HCT116 (cell line): ENCODE data around the gene ZBTB20. TPM values are rescaled to one million over a fixed set of nuclear protein-coding genes. Genes with fewer than 3 reads are reported as not detected.

Experiments used
- ATAC-seq: fragments of 200-7000 bp; cut with Tn5 transposase; 2 replicates; pipeline ENCODE4 v1.9.1; 2020; ENCODE audit warnings: mild to moderate bottlenecking, moderate library complexity
- BruUV-seq: library from RNA; stranded (reverse); fragments of 400-500 nt; replicated peaks from 2 replicates; lab custom pipeline; 2021; lab: Mats Ljungman, UMichigan
- CTCF ChIA-PET: fragments of 300-600 bp; sonication (Branson Sonifier 250); formaldehyde crosslinking; loops from one replicate; lab custom pipeline; 2021; ENCODE audit warnings: antibody characterized with exemption; lab: Charles Lee
- POLR2A ChIA-PET: fragments of 300-600, 350-600 bp; sonication (Branson Sonifier 250); formaldehyde crosslinking; loops from one replicate; lab custom pipeline; 2021; ENCODE audit warnings: antibody characterized with exemption; lab: Charles Lee
- RAD21 ChIA-PET, 2 experiments: fragments of 300-600 bp; sonication (Branson Sonifier 250); formaldehyde crosslinking; loops; one replicate each; lab custom pipeline; 2023; ENCODE audit warnings: low total read pairs in 2 of 2; ENCODE audit not compliant: uncharacterized antibody in 2 of 2, unreplicated experiment in 2 of 2, low non-redundant PET in 1 of 2; lab: Charles Lee
- DNase-seq: peaks from one replicate; pipeline ENCODE4 v3.0.0-alpha.2; 2010; ENCODE audit warnings: low read depth, low spot score
- H2AFZ ChIP-seq: fragments of 200-600 bp; shearing (Covaris generic), sonication (generic); 2 replicates; pipeline ENCODE4 v1.6.1; 2017; ENCODE audit warnings: low read depth, mixed run types, mixed read lengths, antibody characterized with exemption, low read length; ENCODE audit not compliant: poor library complexity, severe bottlenecking
- H3K27ac ChIP-seq: 2 replicates; pipeline ENCODE4 v1.5.1; 2012; ENCODE audit warnings: low read depth, low read length
- H3K27me3 ChIP-seq: fragments of 200-600 bp; sonication (generic); 2 replicates; pipeline ENCODE4 v1.6.1; 2016; ENCODE audit warnings: mixed run types, low read length, mixed read lengths; ENCODE audit not compliant: insufficient read depth
- H3K36me3 ChIP-seq, 2 experiments: fragments of 200-500 bp in 1 of 2; fragments of 200-600 bp in 1 of 2; sonication (Bioruptor generic) in 1 of 2; sonication (generic) in 1 of 2; 2 replicates each; pipeline versions ENCODE4 v1.5.1 to v1.6.1; 2014 to 2016; ENCODE audit warnings: low read length in 2 of 2, inconsistent platforms in 1 of 2, mixed read lengths in 1 of 2, mixed run types in 1 of 2; ENCODE audit not compliant: insufficient read depth in 2 of 2, control insufficient read depth in 1 of 2
- H3K4me1 ChIP-seq, 2 experiments: fragments of 200-600 bp in 1 of 2; sonication (generic) in 1 of 2; 2 replicates each; pipeline versions ENCODE4 v1.5.1 to v1.6.1; 2012 to 2017; ENCODE audit warnings: low read length in 2 of 2, inconsistent platforms in 1 of 2, mild to moderate bottlenecking in 1 of 2, mixed read lengths in 1 of 2, mixed run types in 1 of 2, moderate library complexity in 1 of 2; ENCODE audit not compliant: insufficient read depth in 2 of 2, control insufficient read depth in 1 of 2
- H3K4me2 ChIP-seq: fragments of 200-600 bp; sonication (generic); 2 replicates; pipeline ENCODE4 v1.6.1; 2017; ENCODE audit warnings: mixed run types, low read length, mixed read lengths
- H3K4me3 ChIP-seq, 2 experiments: fragments of 200-600 bp in 1 of 2; sonication (generic) in 1 of 2; replicated peaks in 1 of 2; 2 replicates each; pipeline ENCODE4 v1.5.1; 2011 to 2016; ENCODE audit warnings: low read length in 2 of 2, control low read depth in 1 of 2, low read depth in 1 of 2, mild to moderate bottlenecking in 1 of 2, mixed read lengths in 1 of 2, mixed run types in 1 of 2
- H3K79me2 ChIP-seq: fragments of 200-600 bp; sonication (generic); 2 replicates; pipeline ENCODE4 v1.6.1; 2017; ENCODE audit warnings: mild to moderate bottlenecking, mixed run types, low read length, moderate library complexity, mixed read lengths; ENCODE audit not compliant: insufficient read depth
- H3K9ac ChIP-seq: fragments of 200-600 bp; sonication (generic); 2 replicates; pipeline ENCODE4 v1.6.1; 2016; ENCODE audit warnings: low read length, mixed read lengths
- H3K9me2 ChIP-seq: fragments of 200-600 bp; sonication (generic), shearing (Covaris generic); 2 replicates; pipeline ENCODE4 v1.6.1; 2017; ENCODE audit warnings: mixed run types, mild to moderate bottlenecking, moderate library complexity; ENCODE audit not compliant: insufficient read depth
- H3K9me3 ChIP-seq, 2 experiments: fragments of 200-500 bp in 1 of 2; fragments of 200-600 bp in 1 of 2; sonication (Bioruptor generic) in 1 of 2; sonication (generic) in 1 of 2; 2 replicates each; pipeline ENCODE4 v1.6.1; 2014 to 2017; ENCODE audit warnings: low read length in 2 of 2, mixed read lengths in 2 of 2, inconsistent platforms in 1 of 2, low read depth in 1 of 2, mild to moderate bottlenecking in 1 of 2, mixed run types in 1 of 2, moderate library complexity in 1 of 2; ENCODE audit not compliant: control insufficient read depth in 1 of 2, insufficient read depth in 1 of 2
- H4K20me1 ChIP-seq: fragments of 200-600 bp; sonication (generic), shearing (Covaris generic); 2 replicates; pipeline ENCODE4 v1.6.1; 2017; ENCODE audit warnings: mixed run types, mild to moderate bottlenecking, moderate library complexity; ENCODE audit not compliant: insufficient read depth
- ATF3 ChIP-seq: IDR thresholded peaks from 2 replicates; pipeline ENCODE4 v1.6.1; 2012
- CEBPB ChIP-seq: IDR thresholded peaks from 2 replicates; pipeline ENCODE4 v1.6.1; 2012; ENCODE audit warnings: low read depth
- ELF1 ChIP-seq: IDR thresholded peaks from 2 replicates; pipeline ENCODE4 v1.6.1; 2012; ENCODE audit warnings: low read depth, borderline replicate concordance
- EZH2 ChIP-seq: fragments of 200-600 bp; sonication (generic); IDR thresholded peaks from 2 replicates; pipeline ENCODE4 v1.6.1; 2017; ENCODE audit warnings: antibody characterized with exemption, mixed run types
- EZH2phosphoT487 ChIP-seq: fragments of 200-600 bp; IDR thresholded peaks from 2 replicates; pipeline ENCODE4 v1.6.1; 2018; ENCODE audit warnings: antibody characterized with exemption, borderline replicate concordance
- FOSL1 ChIP-seq: IDR thresholded peaks from 2 replicates; pipeline ENCODE4 v1.6.1; 2012; ENCODE audit warnings: low read depth
- JUND ChIP-seq: IDR thresholded peaks from 2 replicates; pipeline ENCODE4 v1.6.1; 2012
- POLR2A ChIP-seq: IDR thresholded peaks from 2 replicates; pipeline ENCODE4 v1.7.0; 2011; ENCODE audit warnings: borderline replicate concordance; ENCODE audit not compliant: insufficient read depth, insufficient read length; ENCODE audit errors: extremely low read depth
- POLR2AphosphoS5 ChIP-seq: IDR thresholded peaks from 2 replicates; pipeline ENCODE4 v1.6.1; 2011; ENCODE audit warnings: mild to moderate bottlenecking, low read depth, low read length, moderate library complexity
- RAD21 ChIP-seq: IDR thresholded peaks from 2 replicates; pipeline ENCODE4 v1.6.1; 2012; ENCODE audit warnings: low read depth, mild to moderate bottlenecking
- SIN3A ChIP-seq: IDR thresholded peaks from 2 replicates; pipeline ENCODE4 v1.6.1; 2012; ENCODE audit warnings: low read depth
- YY1 ChIP-seq: IDR thresholded peaks from 2 replicates; pipeline ENCODE4 v1.6.1; 2011; ENCODE audit warnings: low read length, low read depth, moderate library complexity, mild to moderate bottlenecking; ENCODE audit not compliant: insufficient replicate concordance; ENCODE audit errors: extremely low read depth
- ZBTB33 ChIP-seq: IDR thresholded peaks from 2 replicates; pipeline ENCODE4 v1.6.1; 2011; ENCODE audit warnings: mild to moderate bottlenecking, low read length, moderate library complexity; ENCODE audit not compliant: insufficient replicate concordance; ENCODE audit errors: extremely low read depth
- ZFX ChIP-seq: fragments of 450-650 bp; IDR thresholded peaks from 2 replicates; pipeline ENCODE4 v1.6.1; 2017
- intact Hi-C: fragments of 100-400 bp; cut with micrococcal nuclease; formaldehyde crosslinking; loops from 2 replicates; pipeline ENCODE4 v1.10.0; 2022
- total RNA-seq: library from RNA; stranded (reverse); gene quantifications from one replicate; pipeline ENCODE4 v1.2.1, GENCODE V29; 2021; ENCODE audit not compliant: unreplicated experiment
- TF ChIP-seq, protein P1 (sequence below), 3 experiments: fragments of 200-600 bp in 1 of 3; sonication (generic) in 1 of 3; IDR thresholded peaks in 2 of 3; conservative IDR thresholded peaks in 1 of 3; 2 replicates each; pipeline ENCODE4 v1.5.1; 2012 to 2017; ENCODE audit warnings: low read depth in 2 of 3, low read length in 2 of 3, antibody characterized with exemption in 1 of 3, borderline replicate concordance in 1 of 3, control low read depth in 1 of 3, mild to moderate bottlenecking in 1 of 3, mixed read lengths in 1 of 3, mixed run types in 1 of 3, moderate library complexity in 1 of 3; ENCODE audit not compliant: insufficient read depth in 1 of 3
- TF ChIP-seq, protein P2 (sequence below): IDR thresholded peaks from 2 replicates; pipeline ENCODE4 v1.6.1; 2012; ENCODE audit warnings: low read depth

Gene ZBTB20
- total RNA-seq, 1 experiment from 2014 or later, result 42.1 TPM

DNA sequence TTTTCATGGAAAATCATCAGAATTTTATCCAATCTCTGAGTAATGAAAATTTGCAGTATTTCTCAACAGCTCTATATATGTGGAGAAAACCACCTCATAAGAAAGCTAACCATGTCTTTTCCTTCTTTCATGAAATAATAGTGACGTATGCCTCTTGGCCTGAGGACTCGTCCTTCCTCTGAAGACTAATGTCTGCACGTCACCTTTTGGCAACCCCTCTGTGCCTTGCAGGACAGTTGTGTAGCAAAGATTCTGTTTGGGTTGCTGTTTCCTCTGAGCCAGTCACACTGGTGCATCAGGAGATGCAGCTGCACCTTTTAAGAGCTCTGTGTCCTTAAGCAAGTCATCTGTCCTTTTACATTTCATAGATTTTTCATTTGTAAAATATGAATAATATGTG lies 684.3 kb downstream of the ZBTB20 start:
- ChIA-PET RAD21 (no interaction called here), CTCF (no interaction called here), POLR2A (no interaction called here)
- H3K4me1 ChIP-seq, result no peaks in the 10 kb centered on the region
- H3K9me3 ChIP-seq, result no peaks in the 10 kb centered on the region
- H3K27ac ChIP-seq, result no peak overlapping the region
- no peaks in the 10 kb centered on the region for H3K9me2 ChIP-seq
- no TSS peak for BruUV-seq
- no peak overlapping the region for H2AFZ ChIP-seq
- DNase-seq, result no peak
- H3K36me3 ChIP-seq, result no peaks in the 10 kb centered on the region
- peaks cover 9% of the 10 kb centered on the region; the same call in 1 of the 2 replicates for H4K20me1 ChIP-seq
- TF ChIP-seq FOSL1 (no peak), EZH2phosphoT487 (no peak), JUND (no peak), EZH2 (no peak), ELF1 (no peak), ZBTB33 (no peak), POLR2AphosphoS5 (no peak), RAD21 (no peak), CEBPB (no peak), POLR2A (no peak), ZFX (no peak), ATF3 (no peak), SIN3A (no peak), YY1 (no peak)
- TF ChIP-seq, protein P1, sequence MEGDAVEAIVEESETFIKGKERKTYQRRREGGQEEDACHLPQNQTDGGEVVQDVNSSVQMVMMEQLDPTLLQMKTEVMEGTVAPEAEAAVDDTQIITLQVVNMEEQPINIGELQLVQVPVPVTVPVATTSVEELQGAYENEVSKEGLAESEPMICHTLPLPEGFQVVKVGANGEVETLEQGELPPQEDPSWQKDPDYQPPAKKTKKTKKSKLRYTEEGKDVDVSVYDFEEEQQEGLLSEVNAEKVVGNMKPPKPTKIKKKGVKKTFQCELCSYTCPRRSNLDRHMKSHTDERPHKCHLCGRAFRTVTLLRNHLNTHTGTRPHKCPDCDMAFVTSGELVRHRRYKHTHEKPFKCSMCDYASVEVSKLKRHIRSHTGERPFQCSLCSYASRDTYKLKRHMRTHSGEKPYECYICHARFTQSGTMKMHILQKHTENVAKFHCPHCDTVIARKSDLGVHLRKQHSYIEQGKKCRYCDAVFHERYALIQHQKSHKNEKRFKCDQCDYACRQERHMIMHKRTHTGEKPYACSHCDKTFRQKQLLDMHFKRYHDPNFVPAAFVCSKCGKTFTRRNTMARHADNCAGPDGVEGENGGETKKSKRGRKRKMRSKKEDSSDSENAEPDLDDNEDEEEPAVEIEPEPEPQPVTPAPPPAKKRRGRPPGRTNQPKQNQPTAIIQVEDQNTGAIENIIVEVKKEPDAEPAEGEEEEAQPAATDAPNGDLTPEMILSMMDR (IDR thresholded peaks at IDR 0.05 in 2 of 3, conservative IDR thresholded peaks at IDR 0.05 in 1 of 3; ENCODE audit: borderline replicate concordance in 1 of 3, insufficient read depth in 1 of 3, low read depth in 2 of 3, low read length in 2 of 3), result no peak
- TF ChIP-seq, protein P2, sequence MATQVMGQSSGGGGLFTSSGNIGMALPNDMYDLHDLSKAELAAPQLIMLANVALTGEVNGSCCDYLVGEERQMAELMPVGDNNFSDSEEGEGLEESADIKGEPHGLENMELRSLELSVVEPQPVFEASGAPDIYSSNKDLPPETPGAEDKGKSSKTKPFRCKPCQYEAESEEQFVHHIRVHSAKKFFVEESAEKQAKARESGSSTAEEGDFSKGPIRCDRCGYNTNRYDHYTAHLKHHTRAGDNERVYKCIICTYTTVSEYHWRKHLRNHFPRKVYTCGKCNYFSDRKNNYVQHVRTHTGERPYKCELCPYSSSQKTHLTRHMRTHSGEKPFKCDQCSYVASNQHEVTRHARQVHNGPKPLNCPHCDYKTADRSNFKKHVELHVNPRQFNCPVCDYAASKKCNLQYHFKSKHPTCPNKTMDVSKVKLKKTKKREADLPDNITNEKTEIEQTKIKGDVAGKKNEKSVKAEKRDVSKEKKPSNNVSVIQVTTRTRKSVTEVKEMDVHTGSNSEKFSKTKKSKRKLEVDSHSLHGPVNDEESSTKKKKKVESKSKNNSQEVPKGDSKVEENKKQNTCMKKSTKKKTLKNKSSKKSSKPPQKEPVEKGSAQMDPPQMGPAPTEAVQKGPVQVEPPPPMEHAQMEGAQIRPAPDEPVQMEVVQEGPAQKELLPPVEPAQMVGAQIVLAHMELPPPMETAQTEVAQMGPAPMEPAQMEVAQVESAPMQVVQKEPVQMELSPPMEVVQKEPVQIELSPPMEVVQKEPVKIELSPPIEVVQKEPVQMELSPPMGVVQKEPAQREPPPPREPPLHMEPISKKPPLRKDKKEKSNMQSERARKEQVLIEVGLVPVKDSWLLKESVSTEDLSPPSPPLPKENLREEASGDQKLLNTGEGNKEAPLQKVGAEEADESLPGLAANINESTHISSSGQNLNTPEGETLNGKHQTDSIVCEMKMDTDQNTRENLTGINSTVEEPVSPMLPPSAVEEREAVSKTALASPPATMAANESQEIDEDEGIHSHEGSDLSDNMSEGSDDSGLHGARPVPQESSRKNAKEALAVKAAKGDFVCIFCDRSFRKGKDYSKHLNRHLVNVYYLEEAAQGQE, result no peak
- H3K79me2 ChIP-seq, result peaks cover 90% of the 10 kb centered on the region
- intact Hi-C loops, result no loop called here
- H3K4me3 ChIP-seq, result no peak overlapping the region
- no peak overlapping the region for H3K9ac ChIP-seq
- H3K27me3 ChIP-seq, result no peaks in the 10 kb centered on the region
- no peak for ATAC-seq
- H3K4me2 ChIP-seq, result no peak overlapping the region
